Renal cortex interstitium (tissue), 11 donors: ENCODE results near the gene YIPF2. TPM values are rescaled to one million over a fixed set of nuclear protein-coding genes. Genes with fewer than 3 reads are reported as not detected.

Experiments used
- DNase-seq, 11 donors: peaks; one replicate each; pipeline ENCODE4 v3.0.0-alpha.2; 2013; ENCODE audit warnings: low read depth in 9 of 11, low spot score in 4 of 11; ENCODE audit errors: extremely low read depth in 1 of 11
- polyA plus RNA-seq, 3 donors: library from polyadenylated mRNA; unstranded; fragments of 120-200 nt; gene quantifications; one replicate each; pipeline ENCODE4 v1.2.1, GENCODE V29; 2013; ENCODE audit not compliant: insufficient read length in 3 of 3

Gene YIPF2
- polyA plus RNA-seq, 3 donors: 30.8 to 50.2 (median 45.0) TPM

DNA sequence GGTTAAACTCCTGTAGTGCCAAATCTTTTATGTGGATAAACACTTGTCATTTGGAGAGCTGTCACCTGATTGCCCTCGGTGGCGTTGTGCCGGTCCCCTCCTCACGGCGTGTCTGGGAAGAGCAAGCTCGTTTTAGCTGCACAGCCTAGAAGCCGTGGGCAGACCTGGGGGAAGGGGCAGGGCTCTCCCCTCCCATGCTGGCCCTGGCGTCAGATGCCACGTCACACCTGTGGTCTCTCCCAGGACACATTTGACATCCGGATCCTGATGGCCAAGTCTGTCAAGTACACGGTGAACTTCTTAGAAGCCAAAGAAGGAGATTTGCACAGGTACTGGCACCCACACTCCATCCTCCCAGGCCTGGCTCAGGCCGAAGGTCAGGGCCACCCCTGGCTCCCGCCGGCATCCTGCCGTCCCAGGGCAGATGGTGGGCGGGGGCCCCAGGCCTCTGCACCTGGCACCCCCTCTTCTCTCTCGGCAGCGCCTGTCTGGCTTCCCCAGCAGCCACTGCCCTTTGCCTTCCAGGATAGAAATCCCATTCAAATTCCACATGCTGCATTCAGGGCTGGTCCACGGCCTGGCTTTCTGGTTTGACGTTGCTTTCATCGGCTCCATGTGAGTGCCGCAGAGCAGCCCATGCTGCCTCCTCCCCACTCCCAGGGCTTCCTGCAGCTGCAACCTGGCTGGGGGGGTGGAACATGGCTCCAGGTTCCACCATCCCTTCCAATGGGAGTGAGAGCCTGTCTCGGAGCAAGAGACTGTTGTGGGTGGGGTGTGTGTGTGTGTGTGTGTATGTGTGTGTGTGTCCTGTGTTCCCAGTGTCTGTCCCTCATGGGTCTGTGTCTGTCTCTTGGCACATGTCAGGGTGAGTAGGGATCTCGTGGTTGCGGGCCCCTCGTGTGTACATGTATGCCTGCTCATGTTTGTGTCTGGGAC, 8.8 kb downstream of the YIPF2 start:
- no peak for DNase-seq

DNA sequence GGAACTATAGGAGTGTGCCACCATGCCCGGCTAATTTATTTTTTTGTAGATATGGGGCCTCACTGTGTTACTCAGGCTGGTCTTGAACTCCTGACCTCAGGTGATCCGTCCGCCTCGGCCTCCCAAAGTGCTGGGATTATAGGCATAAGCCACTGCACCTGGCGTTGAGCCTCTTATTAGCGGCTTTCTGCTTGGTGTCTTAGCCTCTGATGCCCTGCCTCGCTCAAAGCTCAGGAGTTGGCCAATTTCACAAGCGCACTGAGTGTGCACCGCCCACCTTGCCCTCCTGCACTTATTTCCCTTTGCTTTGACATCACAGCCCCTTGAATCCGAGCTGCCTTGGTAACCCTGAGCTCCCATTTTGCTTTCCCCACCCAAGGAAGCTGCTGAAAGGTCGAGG, 10.1 kb downstream of the YIPF2 start:
- DNase-seq: no peak

GRCh38 chr19:10916602-10917001, 11.8 kb downstream of the YIPF2 start:
- DNase-seq: no peak

- DNase-seq: no peak
Measured at GRCh38 chr19:10915130-10916091, 13.0 kb downstream of the YIPF2 start.

GRCh38 chr19:10913716-10914340, 14.6 kb downstream of the YIPF2 start:
- no peak for DNase-seq

DNA sequence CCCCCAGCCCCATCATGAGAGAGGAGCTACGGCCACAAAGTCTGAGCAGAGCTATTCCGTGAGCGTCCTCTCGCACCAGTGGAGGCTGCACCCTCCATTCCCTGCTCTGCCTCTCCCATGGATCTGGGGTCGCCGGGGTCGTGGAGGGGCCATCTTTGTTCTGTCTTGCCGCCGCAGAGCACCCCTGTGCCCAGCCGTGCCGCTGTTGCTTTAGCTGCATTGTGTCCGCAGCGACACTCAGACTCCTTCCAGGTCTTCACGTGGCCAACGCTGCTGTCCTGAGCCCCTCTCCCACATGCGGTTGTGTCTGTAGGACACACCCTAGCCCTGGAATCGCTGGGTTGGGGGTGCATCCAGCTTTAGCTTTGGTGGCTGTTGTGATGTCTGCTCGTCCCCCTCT, 15.8 kb downstream of the YIPF2 start:
- no peak for DNase-seq

GRCh38 chr19:10911579-10912363, 16.7 kb downstream of the YIPF2 start:
- no peak for DNase-seq

DNA sequence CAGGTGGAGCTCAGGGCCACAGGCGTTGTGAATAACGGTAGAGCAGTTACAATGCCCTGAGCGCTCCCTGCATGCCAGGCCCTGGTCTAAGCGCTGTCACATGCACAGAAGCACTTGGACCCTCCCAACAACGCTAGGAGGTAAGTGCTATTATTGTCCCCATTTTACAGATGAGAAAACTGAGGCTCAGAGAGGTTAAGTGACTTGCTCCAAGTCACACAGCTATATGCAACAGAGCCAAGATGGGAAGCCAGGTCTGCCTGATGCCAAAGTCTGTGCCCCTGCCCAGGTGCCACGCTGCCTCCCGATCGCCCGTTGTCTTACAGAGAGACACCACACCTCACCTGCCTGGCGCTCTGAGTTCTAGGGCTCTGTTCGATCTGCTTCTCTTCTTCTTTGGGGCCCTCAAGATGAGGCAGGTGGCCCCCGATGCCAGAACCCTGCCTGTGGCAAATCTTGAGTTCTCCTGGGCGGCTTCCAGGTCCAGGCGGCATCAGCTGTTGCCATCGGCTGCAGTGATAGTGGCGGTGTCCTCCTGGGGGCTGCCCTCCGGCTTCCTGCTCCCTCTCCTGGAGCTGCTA, 20.0 kb downstream of the YIPF2 start:
- no peak for DNase-seq

GRCh38 chr19:10907925-10908324, 20.5 kb downstream of the YIPF2 start:
- no peak for DNase-seq

DNA sequence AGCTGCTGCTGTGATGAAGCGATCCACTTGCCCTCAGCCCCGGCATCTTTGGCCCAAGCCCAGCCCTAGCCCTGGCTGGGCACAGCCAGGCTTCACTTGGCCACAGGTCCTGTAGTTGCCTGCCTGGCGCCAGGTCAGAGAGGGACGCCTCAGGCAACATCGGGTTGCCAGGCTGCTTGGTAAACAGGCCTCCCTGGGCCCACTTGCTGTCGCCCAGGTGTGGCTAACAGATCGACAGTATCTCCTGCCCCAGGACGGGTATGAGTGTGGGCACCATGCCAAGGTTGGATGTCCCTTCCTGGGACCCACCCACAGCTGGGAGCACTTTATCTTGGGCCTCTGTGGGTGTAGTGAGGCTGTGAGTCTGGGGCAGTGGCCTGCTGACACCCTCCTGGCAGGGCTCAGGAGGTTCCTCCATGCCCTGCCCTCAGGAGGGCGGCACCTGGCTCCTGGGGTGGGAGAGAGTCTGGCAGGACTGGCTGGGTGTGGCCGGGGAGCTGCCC, 29.2 kb downstream of the YIPF2 start:
- DNase-seq: no peak

- DNase-seq: no peak
Measured at GRCh38 chr19:10898633-10899032, 29.8 kb downstream of the YIPF2 start.

GRCh38 chr19:10896851-10897526, 31.4 kb downstream of the YIPF2 start:
- no peak for DNase-seq

GRCh38 chr19:10895920-10896319, 32.5 kb downstream of the YIPF2 start:
- no peak for DNase-seq

- no peak for DNase-seq
Measured at GRCh38 chr19:10895363-10895762, 33.1 kb downstream of the YIPF2 start.

DNA sequence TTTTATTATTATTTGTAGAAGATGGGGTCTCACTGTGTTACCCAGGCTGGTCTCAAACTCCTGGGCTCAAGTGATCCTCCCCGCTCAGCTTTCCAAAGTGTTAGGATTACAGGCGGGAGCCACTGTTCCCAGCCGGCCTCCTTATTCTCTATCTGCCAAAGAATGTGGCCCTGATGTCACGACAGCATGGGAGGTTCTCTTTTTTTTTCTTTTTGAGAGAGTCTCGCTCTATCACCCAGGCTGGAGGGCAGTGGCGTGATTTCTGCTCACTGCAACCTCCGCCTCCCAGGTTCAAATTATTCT, 33.6 kb downstream of the YIPF2 start:
- DNase-seq: no peak

DNA sequence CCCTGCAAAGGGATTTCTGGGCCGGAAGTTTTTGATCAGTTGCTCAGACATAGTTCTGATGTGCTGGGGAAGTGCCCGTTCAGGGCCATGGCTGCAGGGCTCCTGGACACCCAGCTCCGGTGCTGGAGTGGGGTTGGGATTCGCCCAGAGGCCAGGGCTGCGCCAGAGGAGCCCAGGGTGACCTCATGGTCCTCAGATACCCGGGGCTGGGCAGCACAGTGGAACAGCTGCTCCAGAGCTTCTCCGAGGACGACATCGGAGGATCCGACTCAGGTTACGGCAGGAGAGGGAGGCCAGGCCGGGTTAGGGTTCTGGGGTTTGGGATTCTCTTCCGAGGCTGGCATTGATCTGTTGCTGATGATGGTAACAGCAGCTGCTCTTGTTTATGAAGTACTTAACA, 36.2 kb downstream of the YIPF2 start:
- no peak for DNase-seq

DNA sequence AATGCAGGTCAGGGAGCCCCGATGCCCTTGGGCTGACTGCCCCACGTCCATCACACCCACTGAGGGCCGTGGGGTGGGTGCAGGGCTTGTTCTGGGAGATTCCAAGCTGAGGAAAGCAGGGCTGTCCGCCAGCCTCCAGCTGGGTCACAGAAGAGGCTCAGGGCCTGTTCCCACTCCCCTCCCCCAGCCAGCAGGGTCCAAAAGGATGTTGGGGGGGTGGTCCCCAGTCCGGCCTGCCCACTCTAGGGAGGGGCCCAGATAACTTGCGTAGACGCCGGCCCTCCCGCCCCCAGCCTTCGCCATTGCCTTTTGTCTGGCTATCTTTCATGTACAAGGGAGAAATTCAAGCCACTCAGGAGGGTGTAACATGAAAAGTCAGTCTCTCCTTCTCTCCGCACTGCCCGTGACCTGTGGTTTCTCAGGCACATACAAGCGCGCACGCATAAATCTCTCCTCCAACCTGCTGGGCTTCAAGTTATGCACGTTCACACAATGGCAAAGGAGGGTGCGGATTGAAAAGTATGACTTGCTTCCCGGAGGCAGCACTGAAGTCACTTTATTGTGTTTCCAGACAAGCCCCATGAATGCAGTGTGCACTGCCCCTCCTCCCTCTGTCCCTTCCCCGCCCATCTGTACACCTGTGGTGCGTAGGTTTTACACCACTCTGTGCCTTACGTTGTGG, 36.9 kb downstream of the YIPF2 start:
- peak in 5 of 11 donors; percentile 64 to 77 (median 71) for DNase-seq
